MCF 10A (cell line): Measurements from ENCODE around the gene EHD1. TPM values are rescaled to one million over a fixed set of nuclear protein-coding genes. Genes with fewer than 3 reads are reported as not detected.

Source experiments
- BruUV-seq: library from RNA; stranded (reverse); fragments of 400-500 nt; replicated peaks from 2 replicates; lab custom pipeline; 2021; lab: Mats Ljungman, UMichigan
- CTCF ChIA-PET: fragments of 300-600 bp; sonication (Branson Sonifier 250); formaldehyde crosslinking; extraction: SDS; loops from one replicate; lab custom pipeline; 2021; ENCODE audit warnings: antibody characterized with exemption, inconsistent platforms; lab: Yijun Ruan, JAX
- POLR2A ChIA-PET: fragments of 300-600, 350-650 bp; sonication (Branson Sonifier 250); formaldehyde crosslinking; extraction: SDS; loops from one replicate; lab custom pipeline; 2020; ENCODE audit warnings: antibody characterized with exemption, inconsistent platforms; lab: Yijun Ruan, JAX
- DNase-seq: peaks from one replicate; pipeline ENCODE4 v3.0.0-alpha.2; 2018; ENCODE audit not compliant: unreplicated experiment
- H3K27ac Mint-ChIP-seq: one replicate; pipeline ENCODE4 v1.8.0; 2022; ENCODE audit warnings: mild to moderate bottlenecking, low read depth, mixed read lengths; ENCODE audit not compliant: unreplicated experiment
- H3K27me3 Mint-ChIP-seq: one replicate; pipeline ENCODE4 v1.8.0; 2022; ENCODE audit warnings: mixed read lengths; ENCODE audit not compliant: insufficient read depth, unreplicated experiment
- H3K36me3 Mint-ChIP-seq: one replicate; pipeline ENCODE4 v1.8.0; 2022; ENCODE audit warnings: mild to moderate bottlenecking, moderate library complexity, mixed read lengths; ENCODE audit not compliant: insufficient read depth, unreplicated experiment
- H3K4me1 Mint-ChIP-seq: one replicate; pipeline ENCODE4 v1.8.0; 2022; ENCODE audit warnings: mixed read lengths; ENCODE audit not compliant: insufficient read depth, unreplicated experiment
- H3K4me3 Mint-ChIP-seq: one replicate; pipeline ENCODE4 v1.8.0; 2022; ENCODE audit warnings: mild to moderate bottlenecking, moderate library complexity, mixed read lengths; ENCODE audit not compliant: unreplicated experiment
- H3K9me3 Mint-ChIP-seq: one replicate; pipeline ENCODE4 v1.8.0; 2022; ENCODE audit warnings: mixed read lengths; ENCODE audit not compliant: unreplicated experiment
- intact Hi-C: fragments of 100-400 bp; cut with micrococcal nuclease; formaldehyde crosslinking; loops from 2 replicates; pipeline ENCODE4 v1.14.1; 2022
- total RNA-seq: library from RNA; stranded (reverse); gene quantifications from 2 replicates; pipeline ENCODE4 v1.2.3, GENCODE V29; 2022
- TF ChIP-seq, protein P1 (sequence below): fragments of 200-600 bp; IDR thresholded peaks from one replicate; pipeline ENCODE4 v1.8.0; 2022; ENCODE audit warnings: antibody characterized with exemption, mild to moderate bottlenecking; ENCODE audit not compliant: unreplicated experiment

EHD1 gene
- total RNA-seq, 1 experiment from 2014 or later: 80.6 TPM

DNA sequence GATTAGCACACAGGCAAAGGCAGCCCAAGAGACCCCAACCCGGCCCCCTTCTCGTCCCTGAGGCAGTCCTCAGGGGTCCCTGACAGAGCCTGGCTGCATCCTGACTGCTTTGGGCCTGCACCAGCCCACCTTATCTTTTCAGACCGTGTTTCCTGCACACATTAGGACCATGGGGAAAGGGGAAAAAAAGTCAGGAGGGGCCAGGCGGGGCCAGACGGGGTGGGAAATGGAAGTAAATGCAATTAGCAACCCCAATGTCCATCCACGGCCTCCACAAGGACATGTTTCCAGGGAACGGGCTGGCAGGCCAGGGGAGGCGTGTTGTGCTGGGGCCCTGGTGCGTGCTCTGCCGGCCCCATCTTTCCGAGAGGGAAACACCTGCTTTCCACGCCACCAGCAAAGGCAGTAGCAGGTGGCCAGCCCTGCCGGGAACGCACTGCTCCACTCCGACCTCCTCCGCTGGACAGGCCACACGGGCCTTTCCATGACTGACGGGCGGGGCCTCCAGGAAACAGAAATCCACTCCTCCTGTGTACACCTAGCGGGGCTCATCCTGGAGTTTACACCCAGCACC lies 7.4 kb downstream of the EHD1 start:
- Mint-ChIP-seq H3K36me3 (peaks cover 25% of the 10 kb centered on the region), H3K9me3 (no peaks in the 10 kb centered on the region), H3K4me1 (peaks cover 29% of the 10 kb centered on the region), H3K27me3 (no peaks in the 10 kb centered on the region), H3K4me3 (no peak overlapping the region), H3K27ac (peak overlapping the region; percentile 64)
- intact Hi-C loops: no loop called here
- no TSS peak for BruUV-seq
- TF ChIP-seq, protein P1, sequence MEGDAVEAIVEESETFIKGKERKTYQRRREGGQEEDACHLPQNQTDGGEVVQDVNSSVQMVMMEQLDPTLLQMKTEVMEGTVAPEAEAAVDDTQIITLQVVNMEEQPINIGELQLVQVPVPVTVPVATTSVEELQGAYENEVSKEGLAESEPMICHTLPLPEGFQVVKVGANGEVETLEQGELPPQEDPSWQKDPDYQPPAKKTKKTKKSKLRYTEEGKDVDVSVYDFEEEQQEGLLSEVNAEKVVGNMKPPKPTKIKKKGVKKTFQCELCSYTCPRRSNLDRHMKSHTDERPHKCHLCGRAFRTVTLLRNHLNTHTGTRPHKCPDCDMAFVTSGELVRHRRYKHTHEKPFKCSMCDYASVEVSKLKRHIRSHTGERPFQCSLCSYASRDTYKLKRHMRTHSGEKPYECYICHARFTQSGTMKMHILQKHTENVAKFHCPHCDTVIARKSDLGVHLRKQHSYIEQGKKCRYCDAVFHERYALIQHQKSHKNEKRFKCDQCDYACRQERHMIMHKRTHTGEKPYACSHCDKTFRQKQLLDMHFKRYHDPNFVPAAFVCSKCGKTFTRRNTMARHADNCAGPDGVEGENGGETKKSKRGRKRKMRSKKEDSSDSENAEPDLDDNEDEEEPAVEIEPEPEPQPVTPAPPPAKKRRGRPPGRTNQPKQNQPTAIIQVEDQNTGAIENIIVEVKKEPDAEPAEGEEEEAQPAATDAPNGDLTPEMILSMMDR: no peak
- DNase-seq: no peak
- ChIA-PET POLR2A (interaction anchor here (3.3 kb wide), 1 partner anchor 14 kb away, joined by 38 read pairs; no protein-coding TSS in a partner anchor), CTCF (interaction anchor here (0.6 to 3.1 kb wide), 4 partner anchors 20 to 73 kb away, joined by 3 to 31 read pairs (median 5); no protein-coding TSS in a partner anchor)

DNA sequence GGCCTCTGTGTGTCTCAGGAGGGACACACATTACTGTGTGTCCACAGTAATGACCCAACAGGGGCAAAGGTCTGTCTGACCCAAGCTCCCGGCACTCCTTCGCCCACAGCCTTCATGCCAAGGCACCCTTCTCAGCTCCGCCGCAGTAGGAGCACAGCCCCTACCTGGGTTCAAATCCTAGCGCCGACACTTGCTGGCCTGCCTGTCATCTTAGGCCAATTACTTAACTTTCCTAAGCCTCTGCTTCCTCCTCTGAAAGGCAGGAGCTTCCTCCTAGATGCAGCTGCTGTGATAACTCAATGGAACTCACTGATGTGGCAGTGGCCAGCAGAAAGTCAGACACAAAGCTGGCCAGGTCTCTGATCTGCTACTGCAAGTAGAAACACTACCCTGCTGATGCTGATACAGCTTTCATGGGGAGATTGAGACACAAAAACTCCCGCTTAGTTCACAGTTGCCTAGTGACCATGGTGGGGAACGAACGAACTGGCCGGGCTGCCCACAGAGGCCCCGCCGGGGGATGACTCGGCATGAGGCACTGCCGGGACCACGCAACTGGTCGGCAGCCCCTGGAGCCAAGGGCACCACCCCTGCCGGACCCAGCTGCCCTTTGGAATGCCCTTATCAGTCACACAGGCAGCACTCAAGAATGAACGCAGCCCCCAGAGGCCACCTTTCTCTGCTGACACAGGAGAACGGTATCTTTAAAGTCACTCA lies 8.1 kb downstream of the EHD1 start:
- ChIA-PET CTCF (interaction anchor here (0.6 to 3.1 kb wide), 10 partner anchors 12 to 333 kb away, joined by 3 to 31 read pairs (median 3); partner anchors contain the start of gene ZNHIT2), POLR2A (interaction anchor here (3.3 kb wide), 1 partner anchor 14 kb away, joined by 38 read pairs; no protein-coding TSS in a partner anchor)
- TF ChIP-seq, protein P1: no peak
- Mint-ChIP-seq H3K4me3 (no peak overlapping the region), H3K27me3 (no peaks in the 10 kb centered on the region), H3K4me1 (peaks cover 30% of the 10 kb centered on the region), H3K9me3 (no peaks in the 10 kb centered on the region), H3K36me3 (peaks cover 23% of the 10 kb centered on the region), H3K27ac (no peak overlapping the region)
- no peak for DNase-seq
- no TSS peak for BruUV-seq
- intact Hi-C loops: no loop called here

DNA sequence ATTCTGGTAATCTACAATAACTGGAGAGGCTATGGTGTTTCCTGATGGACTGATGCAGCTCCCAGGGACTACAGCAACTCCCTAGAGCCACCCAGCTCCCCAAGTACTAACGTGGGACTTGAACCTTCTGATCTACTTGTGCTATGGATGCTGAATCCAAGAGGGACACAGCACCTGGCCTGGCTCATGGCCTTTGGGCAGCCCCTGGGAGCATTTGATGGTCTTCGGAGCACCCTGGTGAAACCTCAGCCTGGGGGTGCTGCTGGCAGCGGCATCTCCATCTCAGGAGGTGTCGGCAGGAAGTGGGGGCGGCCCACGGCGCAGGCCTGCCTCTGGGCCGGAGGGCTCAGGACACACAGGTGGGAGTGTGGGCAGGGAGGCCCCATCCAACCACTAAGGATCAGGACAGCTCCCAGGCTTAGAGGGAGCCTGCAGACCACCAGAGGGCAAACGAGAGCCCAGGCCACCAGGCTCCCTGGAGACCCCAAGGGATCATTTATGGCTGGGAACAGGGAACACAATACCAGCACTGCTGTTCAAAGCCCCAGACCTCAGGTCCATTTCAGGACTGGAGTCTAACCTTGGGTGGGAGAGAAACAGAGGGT lies 8.7 kb downstream of the EHD1 start:
- Mint-ChIP-seq H3K27ac (peak overlapping the region; percentile 49), H3K4me1 (peaks cover 30% of the 10 kb centered on the region), H3K27me3 (no peaks in the 10 kb centered on the region), H3K9me3 (no peaks in the 10 kb centered on the region), H3K36me3 (peaks cover 19% of the 10 kb centered on the region), H3K4me3 (no peak overlapping the region)
- intact Hi-C loops: loop anchor here (1.0 kb wide), 1 partner anchor 9 kb away; the partner anchor contains the start of gene EHD1
- TF ChIP-seq, protein P1: no peak
- no peak for DNase-seq
- ChIA-PET CTCF (interaction anchor here (0.5 to 6.2 kb wide), 9 partner anchors 7 to 248 kb away, joined by 3 to 48 read pairs (median 3); partner anchors contain the start of genes EHD1 and ZNHIT2), POLR2A (interaction anchor here (0.6 to 9.2 kb wide), 8 partner anchors 8 to 129 kb away, joined by 3 to 103 read pairs (median 3); partner anchors contain the start of genes EHD1 and SF1)
- no TSS peak for BruUV-seq
